Measurements from ENCODE around the gene ERC2. TPM values are rescaled to one million over a fixed set of nuclear protein-coding genes. Genes with fewer than 3 reads are reported as not detected.

The ERC2 gene
- total RNA-seq, 1 donor from 2014 or later = under 0.01 TPM

DNA sequence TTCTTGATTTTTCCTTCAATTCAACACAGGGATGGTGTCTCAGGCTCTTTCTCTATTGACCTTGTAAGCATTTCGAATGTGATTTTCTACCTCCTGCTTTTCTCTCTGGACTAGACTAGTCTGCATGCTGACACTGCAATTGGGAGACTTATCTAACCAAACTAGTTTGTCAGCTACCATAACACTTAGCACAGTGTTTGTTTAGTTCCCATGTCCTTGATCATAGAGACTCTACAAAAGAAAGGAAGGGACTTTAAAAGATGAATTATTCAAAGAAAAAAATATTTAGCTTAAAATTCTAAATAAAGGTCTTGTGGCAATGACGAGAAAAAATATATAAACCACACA is 407.0 kb downstream of the ERC2 start:
- Histone ChIP-seq H3K27me3 (ENCODE audit: control insufficient read depth, insufficient read depth, low read length) (no peaks in the 10 kb centered on the region), H3K36me3 (ENCODE audit: control insufficient read depth, insufficient read depth, low read length) (no peaks in the 10 kb centered on the region), H3K4me3 (ENCODE audit: low read depth, low read length) (no peak overlapping the region)
- no peak for FAIRE-seq
- TF ChIP-seq, protein P1, sequence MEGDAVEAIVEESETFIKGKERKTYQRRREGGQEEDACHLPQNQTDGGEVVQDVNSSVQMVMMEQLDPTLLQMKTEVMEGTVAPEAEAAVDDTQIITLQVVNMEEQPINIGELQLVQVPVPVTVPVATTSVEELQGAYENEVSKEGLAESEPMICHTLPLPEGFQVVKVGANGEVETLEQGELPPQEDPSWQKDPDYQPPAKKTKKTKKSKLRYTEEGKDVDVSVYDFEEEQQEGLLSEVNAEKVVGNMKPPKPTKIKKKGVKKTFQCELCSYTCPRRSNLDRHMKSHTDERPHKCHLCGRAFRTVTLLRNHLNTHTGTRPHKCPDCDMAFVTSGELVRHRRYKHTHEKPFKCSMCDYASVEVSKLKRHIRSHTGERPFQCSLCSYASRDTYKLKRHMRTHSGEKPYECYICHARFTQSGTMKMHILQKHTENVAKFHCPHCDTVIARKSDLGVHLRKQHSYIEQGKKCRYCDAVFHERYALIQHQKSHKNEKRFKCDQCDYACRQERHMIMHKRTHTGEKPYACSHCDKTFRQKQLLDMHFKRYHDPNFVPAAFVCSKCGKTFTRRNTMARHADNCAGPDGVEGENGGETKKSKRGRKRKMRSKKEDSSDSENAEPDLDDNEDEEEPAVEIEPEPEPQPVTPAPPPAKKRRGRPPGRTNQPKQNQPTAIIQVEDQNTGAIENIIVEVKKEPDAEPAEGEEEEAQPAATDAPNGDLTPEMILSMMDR (IDR thresholded peaks at IDR 0.05; ENCODE audit: insufficient read depth, low read length, severe bottlenecking) = no peak
- DNase-seq (ENCODE audit: low read depth) = no peak

DNA sequence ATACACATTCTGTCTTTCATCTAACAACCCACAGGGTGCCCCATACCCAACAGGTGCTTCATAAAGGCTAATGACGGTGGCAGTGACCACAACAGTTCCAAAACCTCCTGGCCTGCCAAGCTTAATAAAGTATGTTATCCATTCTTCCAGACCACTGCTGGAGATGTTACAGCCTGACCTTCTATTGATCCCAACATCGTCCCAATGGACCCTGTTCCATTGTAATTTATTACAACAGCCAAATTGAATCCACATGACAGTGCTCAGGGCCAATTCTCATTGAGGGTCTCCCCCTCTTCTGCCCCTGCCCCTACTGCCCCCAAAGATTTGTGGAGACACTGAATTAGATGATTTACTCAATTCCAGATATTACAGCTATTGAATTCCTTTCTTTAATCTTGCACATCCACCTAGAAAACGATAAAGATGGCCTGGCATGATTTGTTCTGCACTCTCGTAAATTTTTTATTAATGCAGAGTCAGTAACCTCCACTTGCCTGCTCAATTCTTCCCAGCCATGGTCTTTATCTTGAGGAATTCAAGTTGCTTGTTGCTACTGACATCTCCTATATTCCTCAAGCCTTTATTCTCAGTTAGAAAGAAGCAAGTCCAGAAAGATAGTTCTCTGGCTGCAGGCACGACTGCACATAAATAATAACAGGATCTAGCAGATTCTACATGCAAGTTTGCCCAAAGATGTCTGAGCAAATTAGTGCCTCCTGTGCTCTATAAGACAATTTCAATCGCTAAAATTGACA is 407.6 kb downstream of the ERC2 start:
- no peak for FAIRE-seq
- no peak for DNase-seq (ENCODE audit: low read depth)
- TF ChIP-seq, protein P1 (IDR thresholded peaks at IDR 0.05; ENCODE audit: insufficient read depth, low read length, severe bottlenecking) = no peak
- H3K27me3 ChIP-seq (ENCODE audit: control insufficient read depth, insufficient read depth, low read length) = no peaks in the 10 kb centered on the region
- no peaks in the 10 kb centered on the region for H3K36me3 ChIP-seq (ENCODE audit: control insufficient read depth, insufficient read depth, low read length)
- no peak overlapping the region for H3K4me3 ChIP-seq (ENCODE audit: low read depth, low read length)

DNA sequence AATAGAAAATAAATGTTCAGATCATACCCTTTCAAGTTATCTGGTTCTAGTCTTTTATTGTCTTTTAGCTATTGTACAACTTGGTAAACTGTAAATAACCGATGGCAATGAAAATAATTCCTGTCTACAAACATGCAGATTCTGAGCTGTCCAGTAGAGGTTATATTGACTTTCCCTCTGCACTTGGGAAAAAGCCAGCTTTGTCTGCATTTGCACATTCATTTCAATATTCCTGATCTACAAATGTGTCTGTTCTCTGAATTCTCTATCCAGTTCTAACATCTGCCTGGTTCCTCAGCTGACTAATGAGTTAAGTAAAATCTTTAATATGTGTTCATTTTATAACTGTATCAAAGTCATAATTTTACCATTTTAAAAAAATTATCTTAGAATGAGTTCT is 408.5 kb downstream of the ERC2 start:
- DNase-seq (ENCODE audit: low read depth) = no peak
- H3K4me3 ChIP-seq (ENCODE audit: low read depth, low read length) = no peak overlapping the region
- TF ChIP-seq, protein P1 (IDR thresholded peaks at IDR 0.05; ENCODE audit: insufficient read depth, low read length, severe bottlenecking) = no peak
- no peak for FAIRE-seq
- no peaks in the 10 kb centered on the region for H3K27me3 ChIP-seq (ENCODE audit: control insufficient read depth, insufficient read depth, low read length)
- H3K36me3 ChIP-seq (ENCODE audit: control insufficient read depth, insufficient read depth, low read length) = no peaks in the 10 kb centered on the region

DNA sequence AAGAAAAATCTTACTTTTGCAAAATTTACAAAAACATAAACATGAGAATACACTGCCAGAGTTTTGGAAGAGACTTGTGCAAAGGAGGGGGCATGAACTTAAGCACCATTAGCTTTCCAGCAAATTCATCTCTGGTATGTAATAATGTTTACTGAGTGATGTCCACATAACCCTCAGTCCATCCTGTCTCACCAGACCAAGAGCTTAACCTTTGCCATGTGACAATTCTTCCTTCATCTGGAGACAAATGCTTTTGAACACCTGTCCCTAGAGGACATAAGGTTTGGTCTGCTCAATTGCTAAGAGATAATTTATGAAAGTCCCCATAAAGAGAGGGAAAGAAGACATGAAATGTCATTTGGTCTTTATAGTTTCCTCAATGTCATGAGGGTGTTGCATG is 412.3 kb downstream of the ERC2 start:
- FAIRE-seq (no peak), DNase-seq (ENCODE audit: low read depth) (no peak)
- no peaks in the 10 kb centered on the region for H3K27me3 ChIP-seq (ENCODE audit: control insufficient read depth, insufficient read depth, low read length)
- H3K4me3 ChIP-seq (ENCODE audit: low read depth, low read length) = no peak overlapping the region
- TF ChIP-seq, protein P1 (IDR thresholded peaks at IDR 0.05; ENCODE audit: insufficient read depth, low read length, severe bottlenecking) = no peak
- H3K36me3 ChIP-seq (ENCODE audit: control insufficient read depth, insufficient read depth, low read length) = no peaks in the 10 kb centered on the region

DNA sequence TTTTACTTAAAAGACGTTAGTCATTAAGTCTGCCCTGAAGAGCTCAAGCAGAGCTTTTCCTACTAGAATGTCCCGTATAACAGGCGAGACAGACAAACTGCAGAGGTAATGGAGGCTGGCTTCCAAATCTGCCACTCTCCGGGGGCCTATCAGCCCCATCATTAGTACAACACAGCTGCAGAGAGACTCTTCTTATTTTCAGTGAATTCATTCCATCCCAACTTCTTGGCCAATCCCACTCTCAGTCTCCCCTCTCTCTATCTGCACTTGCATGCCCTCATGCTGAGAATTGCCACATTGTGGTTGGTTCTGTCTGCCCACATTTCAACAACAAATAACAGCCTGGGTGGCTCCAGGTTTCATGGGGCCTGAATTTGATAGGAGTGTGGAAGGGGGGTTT is 412.7 kb downstream of the ERC2 start:
- TF ChIP-seq, protein P1 (IDR thresholded peaks at IDR 0.05; ENCODE audit: insufficient read depth, low read length, severe bottlenecking) = no peak
- no peak for DNase-seq (ENCODE audit: low read depth)
- Histone ChIP-seq H3K36me3 (ENCODE audit: control insufficient read depth, insufficient read depth, low read length) (no peaks in the 10 kb centered on the region), H3K27me3 (ENCODE audit: control insufficient read depth, insufficient read depth, low read length) (no peaks in the 10 kb centered on the region), H3K4me3 (ENCODE audit: low read depth, low read length) (no peak overlapping the region)
- FAIRE-seq = no peak

DNA sequence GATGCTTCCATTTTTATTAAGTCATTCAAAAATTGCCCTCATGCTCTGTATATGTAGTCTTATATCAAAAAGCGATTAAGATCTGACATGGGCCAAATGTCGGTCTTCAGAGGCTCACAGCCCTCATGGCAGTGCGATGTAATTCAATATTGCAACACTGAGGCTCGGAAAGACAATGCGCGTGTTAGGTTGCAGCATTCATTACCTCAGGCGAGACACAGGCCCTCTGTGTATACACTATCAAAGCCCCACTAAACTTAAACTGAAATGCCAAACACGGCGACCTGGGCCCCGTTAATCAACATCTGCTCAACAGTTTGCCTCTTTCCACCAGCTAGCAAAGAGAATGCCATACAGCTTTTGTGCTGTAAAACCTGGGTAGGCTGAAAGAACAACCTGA is 413.4 kb downstream of the ERC2 start:
- no peaks in the 10 kb centered on the region for H3K27me3 ChIP-seq (ENCODE audit: control insufficient read depth, insufficient read depth, low read length)
- TF ChIP-seq, protein P1 (IDR thresholded peaks at IDR 0.05; ENCODE audit: insufficient read depth, low read length, severe bottlenecking) = no peak
- FAIRE-seq = no peak
- H3K36me3 ChIP-seq (ENCODE audit: control insufficient read depth, insufficient read depth, low read length) = no peaks in the 10 kb centered on the region
- H3K4me3 ChIP-seq (ENCODE audit: low read depth, low read length) = no peak overlapping the region
- no peak for DNase-seq (ENCODE audit: low read depth)
